HCT116 (cell line): Measurements from ENCODE around the gene CAPN10. TPM values are rescaled to one million over a fixed set of nuclear protein-coding genes. Genes with fewer than 3 reads are reported as not detected.
A peak's percentile ranks its signal among the peaks of the same experiment; 100 is the strongest.

Experiments
- ATAC-seq: fragments of 200-7000 bp; cut with Tn5 transposase; 2 replicates; pipeline ENCODE4 v1.9.1; 2020; ENCODE audit warnings: mild to moderate bottlenecking, moderate library complexity
- BruUV-seq: library from RNA; stranded (reverse); fragments of 400-500 nt; replicated peaks from 2 replicates; lab custom pipeline; 2021; lab: Mats Ljungman, UMichigan
- CTCF ChIA-PET: fragments of 300-600 bp; sonication (Branson Sonifier 250); formaldehyde crosslinking; loops from one replicate; lab custom pipeline; 2021; ENCODE audit warnings: antibody characterized with exemption; lab: Charles Lee
- POLR2A ChIA-PET: fragments of 300-600, 350-600 bp; sonication (Branson Sonifier 250); formaldehyde crosslinking; loops from one replicate; lab custom pipeline; 2021; ENCODE audit warnings: antibody characterized with exemption; lab: Charles Lee
- RAD21 ChIA-PET, 2 experiments: fragments of 300-600 bp; sonication (Branson Sonifier 250); formaldehyde crosslinking; loops; one replicate each; lab custom pipeline; 2023; ENCODE audit warnings: low total read pairs in 2 of 2; ENCODE audit not compliant: uncharacterized antibody in 2 of 2, unreplicated experiment in 2 of 2, low non-redundant PET in 1 of 2; lab: Charles Lee
- DNase-seq: peaks from one replicate; pipeline ENCODE4 v3.0.0-alpha.2; 2010; ENCODE audit warnings: low read depth, low spot score
- H2AFZ ChIP-seq: fragments of 200-600 bp; shearing (Covaris generic), sonication (generic); 2 replicates; pipeline ENCODE4 v1.6.1; 2017; ENCODE audit warnings: low read depth, mixed run types, mixed read lengths, antibody characterized with exemption, low read length; ENCODE audit not compliant: poor library complexity, severe bottlenecking
- H3K27ac ChIP-seq: 2 replicates; pipeline ENCODE4 v1.5.1; 2012; ENCODE audit warnings: low read depth, low read length
- H3K27me3 ChIP-seq: fragments of 200-600 bp; sonication (generic); 2 replicates; pipeline ENCODE4 v1.6.1; 2016; ENCODE audit warnings: mixed run types, low read length, mixed read lengths; ENCODE audit not compliant: insufficient read depth
- H3K36me3 ChIP-seq, 2 experiments: fragments of 200-500 bp in 1 of 2; fragments of 200-600 bp in 1 of 2; sonication (Bioruptor generic) in 1 of 2; sonication (generic) in 1 of 2; 2 replicates each; pipeline versions ENCODE4 v1.5.1 to v1.6.1; 2014 to 2016; ENCODE audit warnings: low read length in 2 of 2, inconsistent platforms in 1 of 2, mixed read lengths in 1 of 2, mixed run types in 1 of 2; ENCODE audit not compliant: insufficient read depth in 2 of 2, control insufficient read depth in 1 of 2
- H3K4me1 ChIP-seq, 2 experiments: fragments of 200-600 bp in 1 of 2; sonication (generic) in 1 of 2; 2 replicates each; pipeline versions ENCODE4 v1.5.1 to v1.6.1; 2012 to 2017; ENCODE audit warnings: low read length in 2 of 2, inconsistent platforms in 1 of 2, mild to moderate bottlenecking in 1 of 2, mixed read lengths in 1 of 2, mixed run types in 1 of 2, moderate library complexity in 1 of 2; ENCODE audit not compliant: insufficient read depth in 2 of 2, control insufficient read depth in 1 of 2
- H3K4me2 ChIP-seq: fragments of 200-600 bp; sonication (generic); 2 replicates; pipeline ENCODE4 v1.6.1; 2017; ENCODE audit warnings: mixed run types, low read length, mixed read lengths
- H3K4me3 ChIP-seq, 2 experiments: fragments of 200-600 bp in 1 of 2; sonication (generic) in 1 of 2; replicated peaks in 1 of 2; 2 replicates each; pipeline ENCODE4 v1.5.1; 2011 to 2016; ENCODE audit warnings: low read length in 2 of 2, control low read depth in 1 of 2, low read depth in 1 of 2, mild to moderate bottlenecking in 1 of 2, mixed read lengths in 1 of 2, mixed run types in 1 of 2
- H3K79me2 ChIP-seq: fragments of 200-600 bp; sonication (generic); 2 replicates; pipeline ENCODE4 v1.6.1; 2017; ENCODE audit warnings: mild to moderate bottlenecking, mixed run types, low read length, moderate library complexity, mixed read lengths; ENCODE audit not compliant: insufficient read depth
- H3K9ac ChIP-seq: fragments of 200-600 bp; sonication (generic); 2 replicates; pipeline ENCODE4 v1.6.1; 2016; ENCODE audit warnings: low read length, mixed read lengths
- H3K9me2 ChIP-seq: fragments of 200-600 bp; sonication (generic), shearing (Covaris generic); 2 replicates; pipeline ENCODE4 v1.6.1; 2017; ENCODE audit warnings: mixed run types, mild to moderate bottlenecking, moderate library complexity; ENCODE audit not compliant: insufficient read depth
- H3K9me3 ChIP-seq, 2 experiments: fragments of 200-500 bp in 1 of 2; fragments of 200-600 bp in 1 of 2; sonication (Bioruptor generic) in 1 of 2; sonication (generic) in 1 of 2; 2 replicates each; pipeline ENCODE4 v1.6.1; 2014 to 2017; ENCODE audit warnings: low read length in 2 of 2, mixed read lengths in 2 of 2, inconsistent platforms in 1 of 2, low read depth in 1 of 2, mild to moderate bottlenecking in 1 of 2, mixed run types in 1 of 2, moderate library complexity in 1 of 2; ENCODE audit not compliant: control insufficient read depth in 1 of 2, insufficient read depth in 1 of 2
- H4K20me1 ChIP-seq: fragments of 200-600 bp; sonication (generic), shearing (Covaris generic); 2 replicates; pipeline ENCODE4 v1.6.1; 2017; ENCODE audit warnings: mixed run types, mild to moderate bottlenecking, moderate library complexity; ENCODE audit not compliant: insufficient read depth
- CEBPB ChIP-seq: IDR thresholded peaks from 2 replicates; pipeline ENCODE4 v1.6.1; 2012; ENCODE audit warnings: low read depth
- CTCF ChIP-seq, 3 experiments: fragments of 200-600 bp in 1 of 3; sonication (generic) in 1 of 3; IDR thresholded peaks in 2 of 3; conservative IDR thresholded peaks in 1 of 3; 2 replicates each; pipeline ENCODE4 v1.5.1; 2012 to 2017; ENCODE audit warnings: low read depth in 2 of 3, low read length in 2 of 3, antibody characterized with exemption in 1 of 3, borderline replicate concordance in 1 of 3, control low read depth in 1 of 3, mild to moderate bottlenecking in 1 of 3, mixed read lengths in 1 of 3, mixed run types in 1 of 3, moderate library complexity in 1 of 3; ENCODE audit not compliant: insufficient read depth in 1 of 3
- JUND ChIP-seq: IDR thresholded peaks from 2 replicates; pipeline ENCODE4 v1.6.1; 2012
- POLR2A ChIP-seq: IDR thresholded peaks from 2 replicates; pipeline ENCODE4 v1.7.0; 2011; ENCODE audit warnings: borderline replicate concordance; ENCODE audit not compliant: insufficient read depth, insufficient read length; ENCODE audit errors: extremely low read depth
- POLR2AphosphoS5 ChIP-seq: IDR thresholded peaks from 2 replicates; pipeline ENCODE4 v1.6.1; 2011; ENCODE audit warnings: mild to moderate bottlenecking, low read depth, low read length, moderate library complexity
- RAD21 ChIP-seq: IDR thresholded peaks from 2 replicates; pipeline ENCODE4 v1.6.1; 2012; ENCODE audit warnings: low read depth, mild to moderate bottlenecking
- REST ChIP-seq: IDR thresholded peaks from 2 replicates; pipeline ENCODE4 v1.6.1; 2012; ENCODE audit warnings: low read depth
- SRF ChIP-seq: IDR thresholded peaks from 2 replicates; pipeline ENCODE4 v1.6.1; 2012; ENCODE audit warnings: low read depth
- TCF7L2 ChIP-seq: IDR thresholded peaks from 2 replicates; pipeline ENCODE4 v1.7.0; 2011; ENCODE audit warnings: borderline replicate concordance, inconsistent platforms; ENCODE audit not compliant: insufficient read depth, insufficient read length; ENCODE audit errors: extremely low read depth
- YY1 ChIP-seq: IDR thresholded peaks from 2 replicates; pipeline ENCODE4 v1.6.1; 2011; ENCODE audit warnings: low read length, low read depth, moderate library complexity, mild to moderate bottlenecking; ENCODE audit not compliant: insufficient replicate concordance; ENCODE audit errors: extremely low read depth
- ZBTB33 ChIP-seq: IDR thresholded peaks from 2 replicates; pipeline ENCODE4 v1.6.1; 2011; ENCODE audit warnings: mild to moderate bottlenecking, low read length, moderate library complexity; ENCODE audit not compliant: insufficient replicate concordance; ENCODE audit errors: extremely low read depth
- ZFX ChIP-seq: fragments of 450-650 bp; IDR thresholded peaks from 2 replicates; pipeline ENCODE4 v1.6.1; 2017
- ZNF274 ChIP-seq: fragments of 200-500 bp; sonication (Bioruptor generic); IDR thresholded peaks from 2 replicates; pipeline ENCODE4 v1.6.1; 2014; ENCODE audit warnings: mild to moderate bottlenecking, low read depth, low read length, inconsistent platforms
- intact Hi-C: fragments of 100-400 bp; cut with micrococcal nuclease; formaldehyde crosslinking; loops from 2 replicates; pipeline ENCODE4 v1.10.0; 2022
- total RNA-seq: library from RNA; stranded (reverse); gene quantifications from one replicate; pipeline ENCODE4 v1.2.1, GENCODE V29; 2021; ENCODE audit not compliant: unreplicated experiment
- TF ChIP-seq, protein P1 (sequence below): IDR thresholded peaks from 2 replicates; pipeline ENCODE4 v1.6.1; 2012

CAPN10 gene
- total RNA-seq, 1 experiment from 2014 or later = 40.7 TPM

DNA sequence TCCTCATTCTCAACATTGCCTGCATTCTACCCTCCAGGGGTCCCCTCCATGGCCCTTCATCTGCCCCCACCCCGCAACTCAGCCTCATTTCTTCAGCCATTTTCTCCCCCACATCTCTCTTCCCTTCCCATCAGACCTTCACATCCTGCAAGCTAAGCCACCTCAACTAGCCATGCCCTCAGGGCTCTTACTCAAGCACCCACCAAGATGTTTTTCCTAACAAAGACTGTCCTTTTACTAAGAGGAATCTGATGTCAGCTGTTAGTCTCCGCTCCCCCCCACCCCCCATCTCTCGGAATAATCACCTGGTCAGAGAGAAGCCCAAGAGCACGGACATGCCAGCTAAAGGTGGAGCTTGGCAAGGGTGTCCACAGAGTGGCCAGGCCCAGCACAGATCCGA lies 4.7 kb upstream of the CAPN10 start:
- Histone ChIP-seq H3K27me3 (no peaks in the 10 kb centered on the region), H3K4me3 (no peak overlapping the region), H3K79me2 (peaks cover 71% of the 10 kb centered on the region), H3K9ac (peak overlapping the region; percentile 2; the same call in 1 of the 2 replicates), H3K36me3 (no peaks in the 10 kb centered on the region), H3K4me2 (no peak overlapping the region), H3K9me3 (no peaks in the 10 kb centered on the region), H2AFZ (no peak overlapping the region), H4K20me1 (no peaks in the 10 kb centered on the region), H3K9me2 (no peaks in the 10 kb centered on the region), H3K27ac (no peak overlapping the region), H3K4me1 (peaks cover 46 to 62% of the 10 kb centered on the region in 2 experiments)
- intact Hi-C loops = no loop called here
- ATAC-seq (no peak), DNase-seq (no peak)
- RAD21 ChIA-PET = no interaction called here
- BruUV-seq = no TSS peak
- CTCF ChIA-PET = interaction anchor here (1.2 kb wide), 1 partner anchor 16 kb away, joined by 3 read pairs; no protein-coding TSS in a partner anchor
- TF ChIP-seq JUND (no peak), ZNF274 (no peak), SRF (no peak), CTCF (IDR thresholded peaks at IDR 0.05 in 2 of 3, conservative IDR thresholded peaks at IDR 0.05 in 1 of 3; ENCODE audit: borderline replicate concordance in 1 of 3, insufficient read depth in 1 of 3, low read depth in 2 of 3, low read length in 2 of 3) (no peak), POLR2AphosphoS5 (no peak), POLR2A (no peak), ZFX (no peak), RAD21 (no peak), YY1 (no peak), ZBTB33 (no peak), REST (no peak), TCF7L2 (no peak), CEBPB (no peak)
- TF ChIP-seq, protein P1, sequence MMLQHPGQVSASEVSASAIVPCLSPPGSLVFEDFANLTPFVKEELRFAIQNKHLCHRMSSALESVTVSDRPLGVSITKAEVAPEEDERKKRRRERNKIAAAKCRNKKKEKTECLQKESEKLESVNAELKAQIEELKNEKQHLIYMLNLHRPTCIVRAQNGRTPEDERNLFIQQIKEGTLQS = no peak
- POLR2A ChIA-PET = no interaction called here
